HG03066 (cell line): Measurements from ENCODE around the gene RUBCNL.

Experiments
- ATAC-seq: cut with Tn5 transposase; IDR thresholded peaks from one replicate; pipeline ENCODE4 v1.9.1; 2021; ENCODE audit warnings: low read depth; ENCODE audit not compliant: unreplicated experiment

RUBCNL gene

GRCh38 chr13:46341112-46341711, 45.8 kb downstream of the RUBCNL start:
- ATAC-seq = peak; percentile 55

- no peak for ATAC-seq
These were observed 46.4 kb downstream of the RUBCNL start for GRCh38 chr13:46340631-46341111.

- ATAC-seq = no peak
These were observed 47.0 kb downstream of the RUBCNL start for GRCh38 chr13:46340011-46340410.

- ATAC-seq = peak; percentile 60
These were observed 47.9 kb downstream of the RUBCNL start for GRCh38 chr13:46339035-46339666.

- ATAC-seq = no peak
These were observed 49.4 kb downstream of the RUBCNL start for GRCh38 chr13:46337700-46338099.

- ATAC-seq = no peak
These were observed 52.8 kb downstream of the RUBCNL start for GRCh38 chr13:46334035-46334822.

- no peak for ATAC-seq
These were observed 54.3 kb downstream of the RUBCNL start for GRCh38 chr13:46332772-46333171.

- ATAC-seq = no peak
These were observed 57.4 kb downstream of the RUBCNL start for GRCh38 chr13:46329624-46330023.

- no peak for ATAC-seq
These were observed 59.8 kb downstream of the RUBCNL start for GRCh38 chr13:46327246-46327645.

- ATAC-seq = no peak
These were observed 62.1 kb downstream of the RUBCNL start for GRCh38 chr13:46324976-46325375.

GRCh38 chr13:46321494-46322225, 65.4 kb downstream of the RUBCNL start:
- peak; percentile 65 for ATAC-seq

- no peak for ATAC-seq
These were observed 66.2 kb downstream of the RUBCNL start for GRCh38 chr13:46320821-46321220.

GRCh38 chr13:46320406-46320805, 66.6 kb downstream of the RUBCNL start:
- ATAC-seq = no peak

GRCh38 chr13:46318986-46319385, 68.1 kb downstream of the RUBCNL start:
- ATAC-seq = no peak

GRCh38 chr13:46317120-46317519, 69.9 kb downstream of the RUBCNL start:
- no peak for ATAC-seq

GRCh38 chr13:46315491-46316075, 71.5 kb downstream of the RUBCNL start:
- ATAC-seq = no peak

- ATAC-seq = no peak
These were observed 72.0 kb downstream of the RUBCNL start for GRCh38 chr13:46315036-46315435.

GRCh38 chr13:46314587-46314986, 72.5 kb downstream of the RUBCNL start:
- ATAC-seq = no peak

- ATAC-seq = no peak
These were observed 73.4 kb downstream of the RUBCNL start for GRCh38 chr13:46313432-46314257.

- ATAC-seq = no peak
These were observed 74.0 kb downstream of the RUBCNL start for GRCh38 chr13:46313024-46313423.
